Testis (tissue), 2 donors: ENCODE measurements around the gene PEBP1.

ENCODE experiments used
- POLR2A ChIP-seq: fragments of 450-650 bp; IDR thresholded peaks from one replicate; pipeline ENCODE4 v1.6.1; 2017; ENCODE audit warnings: antibody characterized with exemption, mild to moderate bottlenecking, moderate library complexity
- TF ChIP-seq, protein P1 (sequence below), 3 experiments: fragments of 450-650 bp in 2 of 3; fragments of 200-600 bp in 1 of 3; sonication (generic) in 1 of 3; IDR thresholded peaks; one replicate each; pipeline ENCODE4 v1.5.1; 2016 to 2019; ENCODE audit warnings: antibody characterized with exemption in 3 of 3, mild to moderate bottlenecking in 2 of 3, moderate library complexity in 1 of 3

- TF ChIP-seq, protein P1, sequence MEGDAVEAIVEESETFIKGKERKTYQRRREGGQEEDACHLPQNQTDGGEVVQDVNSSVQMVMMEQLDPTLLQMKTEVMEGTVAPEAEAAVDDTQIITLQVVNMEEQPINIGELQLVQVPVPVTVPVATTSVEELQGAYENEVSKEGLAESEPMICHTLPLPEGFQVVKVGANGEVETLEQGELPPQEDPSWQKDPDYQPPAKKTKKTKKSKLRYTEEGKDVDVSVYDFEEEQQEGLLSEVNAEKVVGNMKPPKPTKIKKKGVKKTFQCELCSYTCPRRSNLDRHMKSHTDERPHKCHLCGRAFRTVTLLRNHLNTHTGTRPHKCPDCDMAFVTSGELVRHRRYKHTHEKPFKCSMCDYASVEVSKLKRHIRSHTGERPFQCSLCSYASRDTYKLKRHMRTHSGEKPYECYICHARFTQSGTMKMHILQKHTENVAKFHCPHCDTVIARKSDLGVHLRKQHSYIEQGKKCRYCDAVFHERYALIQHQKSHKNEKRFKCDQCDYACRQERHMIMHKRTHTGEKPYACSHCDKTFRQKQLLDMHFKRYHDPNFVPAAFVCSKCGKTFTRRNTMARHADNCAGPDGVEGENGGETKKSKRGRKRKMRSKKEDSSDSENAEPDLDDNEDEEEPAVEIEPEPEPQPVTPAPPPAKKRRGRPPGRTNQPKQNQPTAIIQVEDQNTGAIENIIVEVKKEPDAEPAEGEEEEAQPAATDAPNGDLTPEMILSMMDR (IDR thresholded peaks at IDR 0.05) = no peak
- TF ChIP-seq POLR2A = no peak
Observed at GRCh38 chr12:118183711-118184110, 47.8 kb downstream of the PEBP1 start.
